Glutamatergic neuron (in vitro differentiated cells): ENCODE results near the gene AHSG. TPM values are rescaled to one million over a fixed set of nuclear protein-coding genes. Genes with fewer than 3 reads are reported as not detected.

Experiments used
- DNase-seq: peaks from one replicate; pipeline ENCODE4 v3.0.0; 2022
- H3K27ac Mint-ChIP-seq: one replicate; pipeline ENCODE4 v1.8.0; 2020; ENCODE audit warnings: mild to moderate bottlenecking, mixed read lengths, inconsistent platforms; ENCODE audit not compliant: unreplicated experiment
- H3K27me3 Mint-ChIP-seq: one replicate; pipeline ENCODE4 v1.8.0; 2020; ENCODE audit warnings: mild to moderate bottlenecking, moderate library complexity, mixed read lengths, inconsistent platforms; ENCODE audit not compliant: unreplicated experiment
- H3K36me3 Mint-ChIP-seq: one replicate; pipeline ENCODE4 v1.8.0; 2020; ENCODE audit warnings: mild to moderate bottlenecking, mixed read lengths, inconsistent platforms; ENCODE audit not compliant: unreplicated experiment
- H3K4me1 Mint-ChIP-seq: one replicate; pipeline ENCODE4 v1.8.0; 2020; ENCODE audit warnings: mild to moderate bottlenecking, low read depth, mixed read lengths, inconsistent platforms; ENCODE audit not compliant: unreplicated experiment
- H3K4me3 Mint-ChIP-seq: one replicate; pipeline ENCODE4 v1.8.0; 2020; ENCODE audit warnings: mild to moderate bottlenecking, mixed read lengths, inconsistent platforms; ENCODE audit not compliant: unreplicated experiment
- H3K9me3 Mint-ChIP-seq: one replicate; pipeline ENCODE4 v1.8.0; 2020; ENCODE audit warnings: mild to moderate bottlenecking, moderate library complexity, mixed read lengths, inconsistent platforms; ENCODE audit not compliant: unreplicated experiment
- total RNA-seq: library from RNA; stranded (reverse); fragmentation: NEBNext Ultra II Directional; extraction: Animal tissue kit (Norgen Biotek cat#: 25700); gene quantifications from one replicate; pipeline ENCODE4 v1.2.1, GENCODE V29; 2021; ENCODE audit not compliant: unreplicated experiment
- TF ChIP-seq, protein P1 (sequence below): fragments of 200-600 bp; sonication (generic); IDR thresholded peaks from one replicate; pipeline ENCODE4 v1.5.0; 2021; ENCODE audit not compliant: partially characterized antibody, unreplicated experiment

AHSG gene
- total RNA-seq, 1 donor from 2014 or later = not detected

DNA sequence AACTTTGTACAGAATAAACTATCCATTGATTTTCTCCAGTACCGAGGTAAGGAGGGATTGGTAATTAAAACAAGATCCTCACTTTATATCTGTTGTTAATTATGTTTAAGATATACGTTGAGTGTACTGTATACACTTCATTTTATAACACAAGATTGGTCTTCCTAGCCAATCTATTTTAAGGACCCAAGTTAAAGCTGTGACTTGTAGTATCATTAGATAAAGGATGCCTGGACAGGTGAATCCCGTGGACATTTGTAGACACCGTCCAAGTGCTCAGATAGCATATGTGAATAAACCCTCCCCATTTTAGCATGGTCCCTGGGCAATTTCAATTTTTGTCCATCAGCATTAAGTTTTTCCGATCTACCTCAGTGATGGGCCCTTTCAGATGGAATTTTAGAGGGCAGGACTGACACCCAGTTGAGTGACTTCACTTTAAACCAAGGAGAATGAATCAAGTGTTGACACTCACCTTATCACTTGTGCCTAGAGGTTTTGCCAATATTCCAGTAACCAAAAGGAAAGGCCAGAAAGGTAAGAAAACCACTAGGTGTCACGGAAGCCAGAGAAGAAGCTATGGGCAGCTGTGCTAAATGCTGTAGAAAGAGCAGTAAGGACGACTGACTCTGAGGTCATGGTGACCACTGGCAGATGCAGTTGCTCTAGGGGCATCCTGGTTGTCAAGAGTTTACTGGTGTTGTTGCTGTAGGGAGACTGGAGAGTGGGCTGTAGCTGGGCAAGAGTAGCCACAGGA is 9.2 kb downstream of the AHSG start:
- Mint-ChIP-seq H3K4me3 (no peak overlapping the region), H3K4me1 (peaks cover 1% of the 10 kb centered on the region), H3K36me3 (no peaks in the 10 kb centered on the region), H3K27me3 (peaks cover 2% of the 10 kb centered on the region), H3K27ac (no peak overlapping the region), H3K9me3 (peaks cover 2% of the 10 kb centered on the region)
- no peak for DNase-seq
- TF ChIP-seq, protein P1, sequence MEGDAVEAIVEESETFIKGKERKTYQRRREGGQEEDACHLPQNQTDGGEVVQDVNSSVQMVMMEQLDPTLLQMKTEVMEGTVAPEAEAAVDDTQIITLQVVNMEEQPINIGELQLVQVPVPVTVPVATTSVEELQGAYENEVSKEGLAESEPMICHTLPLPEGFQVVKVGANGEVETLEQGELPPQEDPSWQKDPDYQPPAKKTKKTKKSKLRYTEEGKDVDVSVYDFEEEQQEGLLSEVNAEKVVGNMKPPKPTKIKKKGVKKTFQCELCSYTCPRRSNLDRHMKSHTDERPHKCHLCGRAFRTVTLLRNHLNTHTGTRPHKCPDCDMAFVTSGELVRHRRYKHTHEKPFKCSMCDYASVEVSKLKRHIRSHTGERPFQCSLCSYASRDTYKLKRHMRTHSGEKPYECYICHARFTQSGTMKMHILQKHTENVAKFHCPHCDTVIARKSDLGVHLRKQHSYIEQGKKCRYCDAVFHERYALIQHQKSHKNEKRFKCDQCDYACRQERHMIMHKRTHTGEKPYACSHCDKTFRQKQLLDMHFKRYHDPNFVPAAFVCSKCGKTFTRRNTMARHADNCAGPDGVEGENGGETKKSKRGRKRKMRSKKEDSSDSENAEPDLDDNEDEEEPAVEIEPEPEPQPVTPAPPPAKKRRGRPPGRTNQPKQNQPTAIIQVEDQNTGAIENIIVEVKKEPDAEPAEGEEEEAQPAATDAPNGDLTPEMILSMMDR = no peak

DNA sequence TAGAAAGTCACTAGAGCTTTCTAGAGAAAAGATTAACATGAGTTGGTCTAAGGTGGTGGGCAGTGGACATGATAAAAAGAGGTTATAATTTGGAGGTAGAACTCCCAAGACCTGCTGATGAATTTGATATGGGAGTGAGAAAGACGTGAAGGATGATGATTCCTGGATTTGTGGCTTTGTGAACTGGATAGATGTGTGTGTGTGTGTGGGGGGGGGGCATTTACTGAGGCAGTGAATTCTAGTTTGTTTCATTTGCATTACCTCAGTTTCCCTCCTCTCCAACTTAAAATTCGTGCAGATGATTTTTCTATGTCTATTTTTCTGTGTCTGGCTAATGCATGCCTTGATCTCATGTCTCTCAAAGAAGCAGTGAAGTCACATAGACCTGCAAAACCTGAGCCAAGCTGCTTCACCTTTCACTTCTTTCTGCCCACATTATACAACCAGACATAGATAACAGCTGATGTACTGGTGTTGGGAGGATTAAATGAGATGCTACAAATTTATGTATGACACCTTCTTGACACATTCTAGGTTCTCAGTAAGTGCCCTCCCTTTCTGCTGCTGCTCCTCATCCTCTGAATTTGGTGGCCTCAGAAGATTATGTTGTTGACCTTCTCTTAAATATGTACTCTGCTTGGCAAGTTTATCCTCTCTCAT is 9.9 kb downstream of the AHSG start:
- Mint-ChIP-seq H3K36me3 (no peaks in the 10 kb centered on the region), H3K9me3 (no peaks in the 10 kb centered on the region), H3K27me3 (peaks cover 2% of the 10 kb centered on the region), H3K4me1 (no peaks in the 10 kb centered on the region), H3K27ac (no peak overlapping the region), H3K4me3 (no peak overlapping the region)
- no peak for DNase-seq
- TF ChIP-seq, protein P1 = no peak

DNA sequence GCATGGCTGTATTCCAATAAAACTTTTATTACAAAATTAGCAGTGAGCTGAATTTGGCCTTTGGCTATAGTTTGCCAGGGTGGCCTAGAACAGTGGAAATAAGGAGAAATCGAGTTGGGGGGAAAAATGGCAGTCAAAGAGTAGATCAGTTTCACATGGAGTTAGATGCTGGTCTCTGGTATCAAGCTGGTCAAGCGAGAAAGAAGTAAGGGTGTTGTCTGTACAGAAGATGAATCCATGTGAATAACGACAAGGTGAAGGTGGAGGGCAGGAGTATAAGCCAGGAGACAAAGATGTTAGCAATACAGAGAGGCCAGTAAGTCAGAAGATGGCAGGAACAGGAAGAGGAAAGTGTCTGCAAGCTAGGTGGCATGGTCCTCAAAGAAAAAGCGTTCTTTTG is 11.7 kb downstream of the AHSG start:
- Mint-ChIP-seq H3K9me3 (no peaks in the 10 kb centered on the region), H3K36me3 (no peaks in the 10 kb centered on the region), H3K27ac (no peak overlapping the region), H3K4me1 (no peaks in the 10 kb centered on the region), H3K27me3 (no peaks in the 10 kb centered on the region), H3K4me3 (no peak overlapping the region)
- no peak for DNase-seq
- TF ChIP-seq, protein P1 = no peak

DNA sequence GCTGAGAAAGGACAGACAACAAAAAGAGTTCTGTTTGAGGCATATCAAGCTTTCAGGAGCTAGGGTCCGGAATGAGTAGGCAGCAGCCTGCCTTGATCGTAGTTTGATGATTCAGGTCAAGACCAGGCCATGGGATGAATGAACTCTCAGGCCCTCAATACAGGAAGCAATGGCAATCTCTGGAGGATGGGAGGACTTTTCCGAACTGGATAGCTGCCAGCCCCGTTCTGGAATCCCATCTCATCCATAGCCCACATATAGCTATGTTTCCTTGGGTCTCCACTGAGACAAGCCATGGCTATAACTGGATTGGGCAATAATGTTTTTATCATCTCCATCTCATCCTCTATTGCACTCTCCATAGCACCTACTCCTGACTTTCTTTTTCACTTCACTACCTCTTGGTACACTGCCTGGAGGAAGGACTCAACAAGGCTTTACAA is 12.8 kb downstream of the AHSG start:
- no peak overlapping the region for H3K4me3 Mint-ChIP-seq
- TF ChIP-seq, protein P1 = no peak
- no peaks in the 10 kb centered on the region for H3K4me1 Mint-ChIP-seq
- no peaks in the 10 kb centered on the region for H3K36me3 Mint-ChIP-seq
- H3K27ac Mint-ChIP-seq = no peak overlapping the region
- DNase-seq = no peak
- H3K9me3 Mint-ChIP-seq = no peaks in the 10 kb centered on the region
- no peaks in the 10 kb centered on the region for H3K27me3 Mint-ChIP-seq

DNA sequence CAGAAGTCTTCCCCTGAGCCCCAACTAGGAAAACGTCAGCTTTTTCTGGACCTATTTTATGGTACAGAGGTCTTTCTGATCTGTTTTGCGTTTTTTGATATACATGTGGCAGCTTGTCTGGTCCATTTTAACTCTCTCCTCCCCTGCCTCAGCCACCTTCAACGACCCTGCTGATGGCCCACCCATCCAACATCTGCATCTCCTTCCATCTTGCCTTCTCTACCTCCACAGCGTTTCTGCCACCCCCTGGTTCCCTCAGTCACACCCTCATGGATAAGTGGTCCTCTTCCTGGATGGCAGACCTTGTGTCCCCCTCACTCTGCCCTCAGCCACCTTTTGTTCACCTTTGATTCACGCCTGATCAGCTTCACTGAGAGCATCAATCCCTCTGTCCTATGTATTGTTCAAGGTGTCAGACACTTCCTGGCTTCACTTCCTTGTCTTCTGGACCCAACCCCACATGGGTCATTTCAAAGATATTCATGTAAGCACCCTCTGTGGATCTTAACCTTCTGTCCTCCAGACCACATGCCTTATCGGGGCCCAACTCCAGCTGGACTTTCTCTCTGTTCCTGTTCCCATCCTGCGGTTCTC is 13.5 kb downstream of the AHSG start:
- Mint-ChIP-seq H3K4me1 (no peaks in the 10 kb centered on the region), H3K4me3 (no peak overlapping the region), H3K27ac (no peak overlapping the region), H3K27me3 (no peaks in the 10 kb centered on the region), H3K36me3 (no peaks in the 10 kb centered on the region), H3K9me3 (no peaks in the 10 kb centered on the region)
- TF ChIP-seq, protein P1 = no peak
- DNase-seq = no peak
